Inferior parietal cortex (tissue), 1 donor: ENCODE results near the gene ANKRD11.

Experiments used
- DNase-seq: peaks from one replicate; pipeline ENCODE4 v3.0.0-alpha.2; 2016; ENCODE audit errors: extremely low spot score

ANKRD11 gene

GRCh38 chr16:89285381-89285780, 205.0 kb downstream of the ANKRD11 start:
- no peak for DNase-seq

- DNase-seq: no peak
Measured at GRCh38 chr16:89283449-89283848, 206.9 kb downstream of the ANKRD11 start.

DNA sequence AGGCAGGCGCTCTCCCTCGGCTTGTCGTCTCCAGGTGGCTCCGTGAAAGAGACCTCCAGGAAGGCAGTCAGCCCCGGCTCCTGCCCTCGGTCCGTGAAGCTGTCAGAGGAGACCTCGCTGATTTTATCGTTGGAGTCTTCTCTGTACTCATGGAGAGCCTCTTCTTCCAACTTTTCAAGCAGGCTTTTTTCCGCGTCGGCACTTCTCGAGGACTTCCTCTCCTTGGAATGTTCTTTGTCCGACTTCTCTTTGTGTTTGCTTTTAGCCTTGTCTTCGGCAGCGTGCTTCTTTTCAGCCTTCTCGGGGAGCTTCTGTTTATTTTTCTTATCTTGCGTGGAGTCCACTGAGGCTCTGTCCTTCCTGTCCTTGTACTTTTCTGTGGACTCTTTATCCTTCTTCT, 207.8 kb downstream of the ANKRD11 start:
- no peak for DNase-seq

- no peak for DNase-seq
Measured at GRCh38 chr16:89281829-89282228, 208.5 kb downstream of the ANKRD11 start.

- DNase-seq: no peak
Measured at GRCh38 chr16:89281189-89281577, 209.2 kb downstream of the ANKRD11 start.

GRCh38 chr16:89280546-89281188, 209.7 kb downstream of the ANKRD11 start:
- no peak for DNase-seq

DNA sequence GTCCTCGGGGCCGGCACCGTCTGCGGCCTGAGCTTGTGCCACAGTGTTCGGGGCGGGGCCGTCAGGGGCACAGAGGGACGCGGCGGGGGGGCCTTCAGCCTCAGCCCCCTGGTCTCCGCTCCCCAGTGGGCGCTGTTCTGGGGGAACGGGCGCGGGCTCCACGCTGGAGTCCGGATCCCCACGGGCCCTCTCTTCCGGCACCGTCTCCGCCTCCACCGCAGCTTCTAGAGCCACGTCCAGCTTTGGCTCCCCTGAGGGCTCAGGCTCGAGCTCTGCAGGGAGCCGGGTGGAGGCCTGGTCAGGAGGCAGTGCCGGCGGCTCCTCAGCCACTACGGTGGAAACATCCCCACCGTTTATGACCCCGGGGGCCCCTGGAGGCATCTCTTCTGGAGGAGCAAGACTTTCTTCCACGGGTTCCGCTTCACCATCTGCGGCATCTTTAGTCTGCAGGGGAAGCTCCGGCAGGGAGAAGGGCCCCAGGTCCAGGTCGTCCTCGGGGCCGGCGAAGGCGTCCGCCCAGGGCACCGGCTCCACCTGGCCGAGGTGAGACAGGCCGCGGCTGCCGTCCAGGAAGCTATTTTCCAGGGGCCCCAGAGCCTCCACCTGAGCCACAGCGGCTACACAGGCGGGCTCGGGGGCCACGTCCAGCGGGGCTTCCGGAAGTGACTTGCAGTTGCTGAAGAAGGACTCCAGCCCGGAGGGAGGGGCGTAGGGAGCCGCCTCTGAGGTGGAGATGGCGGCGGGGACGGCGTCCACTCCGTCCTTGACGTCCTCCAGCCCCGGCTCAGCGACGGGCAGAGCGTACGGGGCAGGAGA, 210.5 kb downstream of the ANKRD11 start:
- no peak for DNase-seq

GRCh38 chr16:89278441-89279240, 211.7 kb downstream of the ANKRD11 start:
- DNase-seq: no peak

- no peak for DNase-seq
Measured at GRCh38 chr16:89277641-89278341, 212.6 kb downstream of the ANKRD11 start.

- no peak for DNase-seq
Measured at GRCh38 chr16:89277049-89277448, 213.3 kb downstream of the ANKRD11 start.

- DNase-seq: no peak
Measured at GRCh38 chr16:89275837-89276720, 214.3 kb downstream of the ANKRD11 start.

DNA sequence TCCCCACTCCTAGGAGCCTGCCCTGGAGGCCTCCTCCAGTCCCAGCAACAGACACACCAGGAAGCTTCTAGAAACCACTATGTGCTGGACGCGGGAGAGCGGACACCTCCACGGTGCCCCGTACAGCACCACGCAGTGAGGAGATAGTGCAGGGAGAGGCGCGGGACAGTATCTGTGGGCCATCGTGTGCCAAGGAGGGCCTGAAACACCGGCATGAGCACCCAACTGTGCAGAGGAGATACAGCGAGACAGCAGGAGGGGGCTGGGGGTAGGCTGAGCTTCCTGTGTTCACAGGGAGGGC, 215.1 kb downstream of the ANKRD11 start:
- DNase-seq: no peak

GRCh38 chr16:89274561-89275283, 215.6 kb downstream of the ANKRD11 start:
- no peak for DNase-seq

DNA sequence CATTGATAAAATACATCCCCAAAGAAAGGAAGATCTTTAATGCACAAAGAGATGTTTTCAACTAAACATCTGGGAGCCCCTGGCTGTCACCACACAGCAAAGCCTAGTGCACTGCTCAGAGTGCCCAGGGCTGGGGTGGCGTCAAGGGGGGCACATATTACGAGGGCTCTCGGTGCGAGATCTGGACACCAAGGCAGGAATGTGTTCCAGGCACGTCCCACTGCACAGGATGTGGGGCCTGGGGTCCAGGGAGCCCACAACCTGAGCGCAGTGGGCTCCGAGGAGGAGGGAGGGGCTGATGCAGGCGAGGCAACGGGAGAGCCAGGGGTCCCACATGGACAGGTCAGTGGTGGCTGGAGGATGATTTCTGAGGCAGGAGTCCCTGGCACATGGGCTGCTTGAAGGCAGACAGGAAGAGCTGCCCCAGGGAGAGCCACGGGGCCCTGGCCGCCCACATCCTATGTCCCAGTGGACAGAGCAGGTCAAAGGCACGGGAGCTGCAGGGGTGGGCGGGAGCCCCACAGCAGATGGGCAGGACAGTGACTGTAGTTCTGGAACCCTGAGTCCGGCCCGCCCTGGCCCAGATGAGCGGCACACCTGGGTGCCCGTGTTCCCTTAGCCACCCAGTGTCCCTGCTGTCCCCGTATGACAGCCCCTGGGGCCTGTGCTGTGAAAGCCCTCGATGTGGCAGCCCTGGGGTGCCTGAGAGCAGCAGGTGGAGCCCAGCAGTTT, 216.5 kb downstream of the ANKRD11 start:
- DNase-seq: no peak

GRCh38 chr16:89272631-89273030, 217.7 kb downstream of the ANKRD11 start:
- no peak for DNase-seq

GRCh38 chr16:89270666-89271345, 219.6 kb downstream of the ANKRD11 start:
- no peak for DNase-seq

- DNase-seq: no peak
Measured at GRCh38 chr16:89269805-89270665, 220.3 kb downstream of the ANKRD11 start.
